Amniotic epithelial cell (primary cell): ENCODE results near the gene FRY.

Experiments used
- DNase-seq: peaks from one replicate; pipeline ENCODE4 v3.0.0-alpha.2; 2010; ENCODE audit warnings: low read depth

FRY gene

GRCh38 chr13:32216281-32216680 is 184.7 kb downstream of the FRY start:
- DNase-seq: no peak

- DNase-seq: no peak
Measured at GRCh38 chr13:32222046-32222676, 190.6 kb downstream of the FRY start.

GRCh38 chr13:32224916-32225315 is 193.3 kb downstream of the FRY start:
- peak; percentile 60 for DNase-seq

- peak; percentile 91 for DNase-seq
Measured at GRCh38 chr13:32225481-32225931, 193.9 kb downstream of the FRY start.

GRCh38 chr13:32228330-32229041 is 196.9 kb downstream of the FRY start:
- peak; percentile 85 for DNase-seq

- DNase-seq: no peak
Measured at GRCh38 chr13:32229443-32229842, 197.9 kb downstream of the FRY start.

- no peak for DNase-seq
Measured at GRCh38 chr13:32232263-32232662, 200.7 kb downstream of the FRY start.

GRCh38 chr13:32233062-32233461 is 201.5 kb downstream of the FRY start:
- DNase-seq: no peak

GRCh38 chr13:32234914-32235313 is 203.3 kb downstream of the FRY start:
- DNase-seq: no peak

GRCh38 chr13:32237681-32238080 is 206.1 kb downstream of the FRY start:
- no peak for DNase-seq

GRCh38 chr13:32243695-32244094 is 212.1 kb downstream of the FRY start:
- DNase-seq: no peak

- no peak for DNase-seq
Measured at GRCh38 chr13:32245555-32245954, 214.0 kb downstream of the FRY start.

- DNase-seq: peak; percentile 73
Measured at GRCh38 chr13:32246468-32246867, 214.9 kb downstream of the FRY start.

GRCh38 chr13:32247887-32248286 is 216.3 kb downstream of the FRY start:
- no peak for DNase-seq

GRCh38 chr13:32248801-32249200 is 217.2 kb downstream of the FRY start:
- DNase-seq: no peak

GRCh38 chr13:32252812-32253438 is 221.4 kb downstream of the FRY start:
- no peak for DNase-seq

- no peak for DNase-seq
Measured at GRCh38 chr13:32253911-32254399, 222.4 kb downstream of the FRY start.

GRCh38 chr13:32254416-32254815 is 222.8 kb downstream of the FRY start:
- no peak for DNase-seq

- DNase-seq: no peak
Measured at GRCh38 chr13:32254916-32255723, 223.5 kb downstream of the FRY start.

GRCh38 chr13:32255724-32256109 is 224.1 kb downstream of the FRY start:
- peak; percentile 25 for DNase-seq

- no peak for DNase-seq
Measured at GRCh38 chr13:32256243-32256642, 224.7 kb downstream of the FRY start.

GRCh38 chr13:32257649-32258048 is 226.1 kb downstream of the FRY start:
- no peak for DNase-seq
